Esophagus muscularis mucosa (tissue), 3 donors: ENCODE results near the gene CR2.

Source experiments
- CTCF ChIP-seq, 3 experiments: fragments of 200-600 bp in 2 of 3; fragments of 450-650 bp in 1 of 3; sonication (generic) in 2 of 3; IDR thresholded peaks; one replicate each; pipeline ENCODE4 v1.5.1; 2017 to 2019; ENCODE audit warnings: antibody characterized with exemption in 3 of 3, mild to moderate bottlenecking in 2 of 3, moderate library complexity in 1 of 3
- POLR2A ChIP-seq: fragments of 450-650 bp; IDR thresholded peaks from one replicate; pipeline ENCODE4 v1.6.1; 2017; ENCODE audit warnings: antibody characterized with exemption, moderate library complexity, mild to moderate bottlenecking, low read depth

DNA sequence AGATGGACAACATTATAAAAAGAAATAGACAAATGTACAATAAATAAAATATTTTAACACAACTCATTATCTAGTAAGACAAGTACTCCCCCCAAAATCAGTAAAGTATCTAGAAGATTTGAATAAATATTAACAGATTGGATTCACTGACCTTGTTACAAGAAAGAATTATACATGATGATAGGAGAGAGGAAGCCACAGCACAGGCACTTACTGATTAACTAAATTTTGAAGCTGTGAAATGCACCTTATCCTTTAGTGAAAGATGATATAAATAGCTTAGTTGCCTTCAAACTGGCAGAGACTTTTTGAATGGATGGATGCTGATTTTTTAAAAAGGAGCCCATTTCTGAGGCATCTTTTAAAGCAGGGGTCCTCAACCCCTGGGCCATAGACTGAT lies 50.3 kb downstream of the CR2 start:
- TF ChIP-seq CTCF (IDR thresholded peaks at IDR 0.05) (no peak), POLR2A (no peak)
